ENCODE measurements around the gene SLC5A3. TPM values are rescaled to one million over a fixed set of nuclear protein-coding genes. Genes with fewer than 3 reads are reported as not detected.

Gene SLC5A3
- polyA plus RNA-seq, 3 donors: 1.2 to 3.3 (median 1.6) TPM

DNA sequence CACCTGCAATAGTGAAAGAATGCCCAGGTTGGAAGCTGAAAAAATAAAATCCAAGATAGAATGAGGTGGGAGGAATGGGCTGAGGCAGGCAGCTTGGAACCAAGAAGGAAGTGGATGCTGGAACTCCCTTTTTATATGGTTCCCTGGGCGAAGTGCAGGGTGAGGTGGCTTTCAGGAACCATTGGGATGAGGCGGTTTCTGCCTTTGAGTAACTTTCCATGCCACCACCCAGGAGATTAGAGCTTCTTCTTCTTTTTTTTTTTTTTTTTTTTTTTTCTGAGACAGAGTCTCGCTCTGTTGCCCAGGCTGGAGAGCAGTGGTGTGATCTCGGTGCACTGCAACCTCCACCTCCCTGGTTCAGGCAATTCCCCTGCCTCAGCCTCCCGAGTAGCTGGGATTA lies 17.8 kb upstream of the SLC5A3 start:
- no peak overlapping the region for H3K4me3 Mint-ChIP-seq
- Histone ChIP-seq H3K27ac (ENCODE audit: low read depth in 1 of 2, low read length in 2 of 2) (no peak overlapping the region), H3K9ac (ENCODE audit: insufficient read depth, low read length, poor library complexity, severe bottlenecking) (no peak overlapping the region), H3K79me2 (ENCODE audit: insufficient read depth, low read length) (no peaks in the 10 kb centered on the region), H3K4me2 (replicated peaks; ENCODE audit: extremely low read depth, low read length, poor library complexity, severe bottlenecking) (no peak overlapping the region), H3K9me3 (replicated peaks in 1 of 2; ENCODE audit: control insufficient read depth in 1 of 2, insufficient read depth in 1 of 2, low read length in 2 of 2) (no peaks in the 10 kb centered on the region), H3K4me3 (replicated peaks in 1 of 3; ENCODE audit: low read depth in 2 of 3, low read length in 3 of 3) (no peak overlapping the region), H3K27me3 (ENCODE audit: control insufficient read depth in 2 of 2, insufficient read depth in 2 of 2, low read length in 2 of 2) (no peaks in the 10 kb centered on the region), H4K20me1 (ENCODE audit: insufficient read depth, low read length) (no peaks in the 10 kb centered on the region), H3K36me3 (replicated peaks in 1 of 2; ENCODE audit: control insufficient read depth in 1 of 2, insufficient read depth in 2 of 2, low read length in 2 of 2) (no peaks in the 10 kb centered on the region), H2AFZ (ENCODE audit: insufficient read depth, low read depth, low read length, poor library complexity, severe bottlenecking) (no peak overlapping the region), H3K4me1 (ENCODE audit: control insufficient read depth in 1 of 2, insufficient read depth in 2 of 2, low read length in 2 of 2) (peaks cover 5% of the 10 kb centered on the region in 2 donors)
- peaks cover 2 to 6% (median 4%) of the 10 kb centered on the region in 3 donors for H3K27me3 Mint-ChIP-seq (ENCODE audit: low read depth in 3 of 3)
- WGBS (ENCODE audit: insufficient coverage): no CpG with 5 or more reads among the region's 5 CpGs
- intact Hi-C loops (cut with micrococcal nuclease): no loop called here
- no peak for DNase-seq
- TF ChIP-seq, protein P1, sequence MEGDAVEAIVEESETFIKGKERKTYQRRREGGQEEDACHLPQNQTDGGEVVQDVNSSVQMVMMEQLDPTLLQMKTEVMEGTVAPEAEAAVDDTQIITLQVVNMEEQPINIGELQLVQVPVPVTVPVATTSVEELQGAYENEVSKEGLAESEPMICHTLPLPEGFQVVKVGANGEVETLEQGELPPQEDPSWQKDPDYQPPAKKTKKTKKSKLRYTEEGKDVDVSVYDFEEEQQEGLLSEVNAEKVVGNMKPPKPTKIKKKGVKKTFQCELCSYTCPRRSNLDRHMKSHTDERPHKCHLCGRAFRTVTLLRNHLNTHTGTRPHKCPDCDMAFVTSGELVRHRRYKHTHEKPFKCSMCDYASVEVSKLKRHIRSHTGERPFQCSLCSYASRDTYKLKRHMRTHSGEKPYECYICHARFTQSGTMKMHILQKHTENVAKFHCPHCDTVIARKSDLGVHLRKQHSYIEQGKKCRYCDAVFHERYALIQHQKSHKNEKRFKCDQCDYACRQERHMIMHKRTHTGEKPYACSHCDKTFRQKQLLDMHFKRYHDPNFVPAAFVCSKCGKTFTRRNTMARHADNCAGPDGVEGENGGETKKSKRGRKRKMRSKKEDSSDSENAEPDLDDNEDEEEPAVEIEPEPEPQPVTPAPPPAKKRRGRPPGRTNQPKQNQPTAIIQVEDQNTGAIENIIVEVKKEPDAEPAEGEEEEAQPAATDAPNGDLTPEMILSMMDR (IDR thresholded peaks at IDR 0.05): no peak
- H3K27ac Mint-ChIP-seq: peak overlapping the region in 1 of 7 donors; percentile 52
- no peaks in the 10 kb centered on the region for H3K36me3 Mint-ChIP-seq
- H3K9me3 Mint-ChIP-seq: peaks cover 0 to 2% (median 0%) of the 10 kb centered on the region in 7 donors
- H3K4me1 Mint-ChIP-seq: peaks cover 6% of the 10 kb centered on the region

DNA sequence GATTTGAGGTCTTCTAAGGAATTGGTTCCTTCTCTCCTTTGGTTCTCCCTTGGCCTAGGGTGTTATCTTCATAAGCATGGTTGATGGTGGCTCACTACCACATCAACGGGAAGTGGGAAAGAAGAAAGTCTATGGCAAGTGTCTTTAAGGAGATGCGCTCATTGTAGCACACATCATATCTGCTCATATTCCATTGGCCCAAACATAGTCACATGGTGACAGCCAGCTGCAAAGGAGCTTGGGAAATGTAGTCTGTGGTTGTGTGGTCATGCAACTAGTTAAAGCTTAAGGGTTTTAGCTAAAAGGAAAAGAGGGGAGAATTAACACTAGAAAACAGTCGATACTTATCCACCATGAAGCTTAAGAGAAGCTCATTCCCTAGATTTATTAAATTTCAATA lies 11.4 kb upstream of the SLC5A3 start:
- TF ChIP-seq, protein P1 (IDR thresholded peaks at IDR 0.05): no peak
- Histone ChIP-seq H3K9ac (ENCODE audit: insufficient read depth, low read length, poor library complexity, severe bottlenecking) (no peak overlapping the region), H3K9me3 (replicated peaks in 1 of 2; ENCODE audit: control insufficient read depth in 1 of 2, insufficient read depth in 1 of 2, low read length in 2 of 2) (peaks cover 0 to 4% of the 10 kb centered on the region in 2 donors), H2AFZ (ENCODE audit: insufficient read depth, low read depth, low read length, poor library complexity, severe bottlenecking) (no peak overlapping the region), H3K4me2 (replicated peaks; ENCODE audit: extremely low read depth, low read length, poor library complexity, severe bottlenecking) (no peak overlapping the region), H3K4me1 (ENCODE audit: control insufficient read depth in 1 of 2, insufficient read depth in 2 of 2, low read length in 2 of 2) (peaks cover 5% of the 10 kb centered on the region in 2 donors), H3K4me3 (replicated peaks in 1 of 3; ENCODE audit: low read depth in 2 of 3, low read length in 3 of 3) (no peak overlapping the region), H3K79me2 (ENCODE audit: insufficient read depth, low read length) (no peaks in the 10 kb centered on the region), H4K20me1 (ENCODE audit: insufficient read depth, low read length) (no peaks in the 10 kb centered on the region), H3K27me3 (ENCODE audit: control insufficient read depth in 2 of 2, insufficient read depth in 2 of 2, low read length in 2 of 2) (no peaks in the 10 kb centered on the region), H3K36me3 (replicated peaks in 1 of 2; ENCODE audit: control insufficient read depth in 1 of 2, insufficient read depth in 2 of 2, low read length in 2 of 2) (no peaks in the 10 kb centered on the region), H3K27ac (ENCODE audit: low read depth in 1 of 2, low read length in 2 of 2) (no peak overlapping the region)
- intact Hi-C loops (cut with micrococcal nuclease): no loop called here
- WGBS (ENCODE audit: insufficient coverage): no CpG with 5 or more reads among the region's 3 CpGs
- H3K27ac Mint-ChIP-seq: no peak overlapping the region
- H3K36me3 Mint-ChIP-seq: no peaks in the 10 kb centered on the region
- H3K27me3 Mint-ChIP-seq (ENCODE audit: low read depth in 3 of 3): peaks cover under 1 to 8% (median 4%) of the 10 kb centered on the region in 3 donors
- H3K4me3 Mint-ChIP-seq: no peak overlapping the region
- H3K9me3 Mint-ChIP-seq: peaks cover 0 to 4% (median 0%) of the 10 kb centered on the region in 7 donors
- DNase-seq: peak in 1 of 3 donors; percentile 10
- peaks cover 9% of the 10 kb centered on the region for H3K4me1 Mint-ChIP-seq

Measured in CD14-positive monocyte (primary cell).